HepG2 (cell line): ENCODE results near the gene PALM2AKAP2.

Source experiments
- CREB1 ChIP-seq, 2 experiments: fragments of 450-650 bp in 1 of 2; IDR thresholded peaks; 2 replicates each; pipeline ENCODE4 v1.6.1; 2016 to 2017; ENCODE audit warnings: control low read depth in 1 of 2, mild to moderate bottlenecking in 1 of 2, missing compliant biosample characterization in 1 of 2, missing genetic modification characterization in 1 of 2
- ELF4 ChIP-seq: sonication (generic); formaldehyde crosslinking; IDR thresholded peaks from 2 replicates; pipeline ENCODE4 v1.5.0; 2020; ENCODE audit warnings: missing genetic modification reagents, mild to moderate bottlenecking, moderate library complexity, borderline replicate concordance
- PHF8 ChIP-seq: sonication (generic); formaldehyde crosslinking; IDR thresholded peaks from 2 replicates; pipeline ENCODE4 v1.5.0; 2020; ENCODE audit warnings: missing genetic modification reagents
- RNF2 ChIP-seq: fragments of 450-650 bp; conservative IDR thresholded peaks from 2 replicates; pipeline ENCODE4 v1.6.1; 2016; ENCODE audit warnings: low read depth
- SOX6 ChIP-seq, 2 experiments: fragments of 450-650 bp in 1 of 2; sonication (generic) in 1 of 2; formaldehyde crosslinking in 1 of 2; IDR thresholded peaks; 2 replicates each; pipeline versions ENCODE4 v1.4.0 to v1.6.1; 2017 to 2020; ENCODE audit warnings: antibody characterized with exemption in 1 of 2, mild to moderate bottlenecking in 1 of 2, missing genetic modification reagents in 1 of 2
- ZNF44 ChIP-seq: sonication (generic); formaldehyde crosslinking; IDR thresholded peaks from 2 replicates; pipeline ENCODE4 v1.5.1; 2020; ENCODE audit warnings: mild to moderate bottlenecking, missing genetic modification reagents
- ZNF703 ChIP-seq: sonication (generic); formaldehyde crosslinking; IDR thresholded peaks from 2 replicates; pipeline ENCODE4 v1.5.1; 2020; ENCODE audit warnings: missing genetic modification reagents, mild to moderate bottlenecking, moderate library complexity, borderline replicate concordance
- ZSCAN30 ChIP-seq: sonication (generic); formaldehyde crosslinking; IDR thresholded peaks from 2 replicates; pipeline ENCODE4 v1.5.0; 2020; ENCODE audit warnings: mild to moderate bottlenecking, missing genetic modification reagents
- TF ChIP-seq, protein P1 (sequence below): sonication (generic); formaldehyde crosslinking; IDR thresholded peaks from 2 replicates; pipeline ENCODE4 v1.5.0; 2020; ENCODE audit warnings: mild to moderate bottlenecking, missing genetic modification reagents, moderate library complexity
- TF ChIP-seq, protein P2 (sequence below): sonication (generic); formaldehyde crosslinking; conservative IDR thresholded peaks from 2 replicates; pipeline ENCODE4 v1.4.0; 2020; ENCODE audit warnings: missing genetic modification reagents
- TF ChIP-seq, protein P3 (sequence below): IDR thresholded peaks from 2 replicates; pipeline ENCODE4 v1.6.1; 2012; ENCODE audit warnings: inconsistent platforms
- TF ChIP-seq, protein P4 (sequence below): sonication (generic); formaldehyde crosslinking; IDR thresholded peaks from 2 replicates; pipeline ENCODE4 v1.5.0; 2020; ENCODE audit warnings: mild to moderate bottlenecking, missing genetic modification reagents

DNA sequence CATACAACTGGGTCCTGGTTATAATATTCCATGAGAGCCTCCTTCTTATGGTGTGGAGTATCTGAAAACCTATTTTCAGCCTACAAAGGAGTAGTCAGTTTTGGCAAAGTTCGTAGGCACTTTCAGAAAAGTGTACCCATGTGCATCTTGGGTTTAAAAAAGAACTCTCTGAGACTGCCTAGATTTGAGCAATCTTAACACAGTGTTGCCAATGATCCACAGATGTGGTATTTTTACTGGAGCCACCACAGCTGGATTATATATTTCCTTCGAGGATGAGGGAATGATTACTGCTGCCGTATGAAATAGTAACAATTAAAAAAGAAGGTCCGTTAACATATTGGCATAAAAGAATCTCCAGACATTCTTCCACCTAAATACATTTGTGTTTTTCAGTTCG, 1.1 kb downstream of the PALM2AKAP2 start:
- no peak for TF ChIP-seq ZNF703
- TF ChIP-seq, protein P1, sequence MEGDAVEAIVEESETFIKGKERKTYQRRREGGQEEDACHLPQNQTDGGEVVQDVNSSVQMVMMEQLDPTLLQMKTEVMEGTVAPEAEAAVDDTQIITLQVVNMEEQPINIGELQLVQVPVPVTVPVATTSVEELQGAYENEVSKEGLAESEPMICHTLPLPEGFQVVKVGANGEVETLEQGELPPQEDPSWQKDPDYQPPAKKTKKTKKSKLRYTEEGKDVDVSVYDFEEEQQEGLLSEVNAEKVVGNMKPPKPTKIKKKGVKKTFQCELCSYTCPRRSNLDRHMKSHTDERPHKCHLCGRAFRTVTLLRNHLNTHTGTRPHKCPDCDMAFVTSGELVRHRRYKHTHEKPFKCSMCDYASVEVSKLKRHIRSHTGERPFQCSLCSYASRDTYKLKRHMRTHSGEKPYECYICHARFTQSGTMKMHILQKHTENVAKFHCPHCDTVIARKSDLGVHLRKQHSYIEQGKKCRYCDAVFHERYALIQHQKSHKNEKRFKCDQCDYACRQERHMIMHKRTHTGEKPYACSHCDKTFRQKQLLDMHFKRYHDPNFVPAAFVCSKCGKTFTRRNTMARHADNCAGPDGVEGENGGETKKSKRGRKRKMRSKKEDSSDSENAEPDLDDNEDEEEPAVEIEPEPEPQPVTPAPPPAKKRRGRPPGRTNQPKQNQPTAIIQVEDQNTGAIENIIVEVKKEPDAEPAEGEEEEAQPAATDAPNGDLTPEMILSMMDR (CRISPR knock-in tag), result no peak
- TF ChIP-seq PHF8 (CRISPR knock-in tag), result no peak
- no peak for TF ChIP-seq ZSCAN30 (CRISPR knock-in tag)
- TF ChIP-seq, protein P2, sequence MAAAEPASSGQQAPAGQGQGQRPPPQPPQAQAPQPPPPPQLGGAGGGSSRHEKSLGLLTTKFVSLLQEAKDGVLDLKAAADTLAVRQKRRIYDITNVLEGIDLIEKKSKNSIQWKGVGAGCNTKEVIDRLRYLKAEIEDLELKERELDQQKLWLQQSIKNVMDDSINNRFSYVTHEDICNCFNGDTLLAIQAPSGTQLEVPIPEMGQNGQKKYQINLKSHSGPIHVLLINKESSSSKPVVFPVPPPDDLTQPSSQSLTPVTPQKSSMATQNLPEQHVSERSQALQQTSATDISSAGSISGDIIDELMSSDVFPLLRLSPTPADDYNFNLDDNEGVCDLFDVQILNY (CRISPR knock-in tag), result no peak
- TF ChIP-seq, protein P3, sequence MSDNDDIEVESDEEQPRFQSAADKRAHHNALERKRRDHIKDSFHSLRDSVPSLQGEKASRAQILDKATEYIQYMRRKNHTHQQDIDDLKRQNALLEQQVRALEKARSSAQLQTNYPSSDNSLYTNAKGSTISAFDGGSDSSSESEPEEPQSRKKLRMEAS, result no peak
- no peak for TF ChIP-seq RNF2
- TF ChIP-seq ELF4 (CRISPR knock-in tag), result no peak
- TF ChIP-seq, protein P4, sequence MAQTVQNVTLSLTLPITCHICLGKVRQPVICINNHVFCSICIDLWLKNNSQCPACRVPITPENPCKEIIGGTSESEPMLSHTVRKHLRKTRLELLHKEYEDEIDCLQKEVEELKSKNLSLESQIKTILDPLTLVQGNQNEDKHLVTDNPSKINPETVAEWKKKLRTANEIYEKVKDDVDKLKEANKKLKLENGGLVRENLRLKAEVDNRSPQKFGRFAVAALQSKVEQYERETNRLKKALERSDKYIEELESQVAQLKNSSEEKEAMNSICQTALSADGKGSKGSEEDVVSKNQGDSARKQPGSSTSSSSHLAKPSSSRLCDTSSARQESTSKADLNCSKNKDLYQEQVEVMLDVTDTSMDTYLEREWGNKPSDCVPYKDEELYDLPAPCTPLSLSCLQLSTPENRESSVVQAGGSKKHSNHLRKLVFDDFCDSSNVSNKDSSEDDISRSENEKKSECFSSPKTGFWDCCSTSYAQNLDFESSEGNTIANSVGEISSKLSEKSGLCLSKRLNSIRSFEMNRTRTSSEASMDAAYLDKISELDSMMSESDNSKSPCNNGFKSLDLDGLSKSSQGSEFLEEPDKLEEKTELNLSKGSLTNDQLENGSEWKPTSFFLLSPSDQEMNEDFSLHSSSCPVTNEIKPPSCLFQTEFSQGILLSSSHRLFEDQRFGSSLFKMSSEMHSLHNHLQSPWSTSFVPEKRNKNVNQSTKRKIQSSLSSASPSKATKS (CRISPR knock-in tag), result no peak
- TF ChIP-seq ZNF44 (CRISPR knock-in tag), result no peak
- TF ChIP-seq SOX6 (IDR thresholded peaks at IDR 0.05), result no peak
- TF ChIP-seq SOX6 (CRISPR knock-in tag; IDR thresholded peaks at IDR 0.05), result no peak
- TF ChIP-seq CREB1 (IDR thresholded peaks at IDR 0.05), result no peak
- TF ChIP-seq CREB1 (CRISPR knock-in tag; IDR thresholded peaks at IDR 0.05), result no peak
